Choroid plexus epithelial cell (primary cell): ENCODE results near the gene KRTAP17-1.
A peak's percentile ranks its signal among the peaks of the same experiment; 100 is the strongest.
"Not testable (repeated sequence)": the region's sequence is repeated elsewhere in the genome, so short reads cannot be mapped to it uniquely, and the experiment has no call there.

Experiments used
- DNase-seq: peaks from one replicate; pipeline ENCODE4 v3.0.0-alpha.2; 2010; ENCODE audit warnings: low read depth
- H3K4me3 ChIP-seq: 2 replicates; pipeline ENCODE4 v1.5.1; 2011; ENCODE audit warnings: low read depth, mild to moderate bottlenecking, control low read depth, low read length, moderate library complexity
- TF ChIP-seq, protein P1 (sequence below): conservative IDR thresholded peaks from 2 replicates; pipeline ENCODE4 v1.5.1; 2011; ENCODE audit warnings: low read depth, mild to moderate bottlenecking, control low read depth, inconsistent platforms, low read length, moderate library complexity

The KRTAP17-1 gene, protein sequence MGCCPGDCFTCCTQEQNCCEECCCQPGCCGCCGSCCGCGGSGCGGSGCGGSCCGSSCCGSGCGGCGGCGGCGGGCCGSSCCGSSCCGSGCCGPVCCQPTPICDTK

DNA sequence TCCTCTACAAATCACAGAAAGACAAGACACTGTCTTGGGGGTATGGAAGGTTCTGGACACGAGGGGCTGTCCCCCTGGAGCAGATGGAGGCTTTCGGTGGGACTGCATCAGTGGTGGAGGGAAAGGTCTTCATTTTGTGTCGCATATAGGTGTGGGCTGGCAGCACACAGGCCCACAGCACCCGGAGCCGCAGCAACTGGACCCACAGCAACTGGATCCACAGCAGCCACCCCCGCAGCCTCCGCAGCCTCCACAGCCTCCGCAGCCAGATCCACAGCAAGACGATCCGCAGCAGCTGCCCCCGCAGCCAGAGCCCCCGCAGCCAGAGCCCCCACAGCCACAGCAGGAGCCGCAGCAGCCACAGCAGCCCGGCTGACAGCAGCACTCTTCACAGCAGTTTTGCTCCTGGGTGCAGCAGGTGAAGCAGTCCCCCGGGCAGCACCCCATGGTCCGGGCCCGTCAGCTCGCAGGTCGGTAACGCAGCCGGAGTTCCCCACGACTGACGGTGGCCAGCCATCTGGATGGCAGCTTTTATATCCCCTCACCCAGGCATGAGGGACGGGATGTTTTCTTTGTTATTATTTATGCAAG is at the start of gene KRTAP17-1:
Gene KRTAP17-1, minus strand, starts transcription at position 507 of the 591 bp plus-strand sequence. Its CDS starts 60 bp downstream, at position 447.
- H3K4me3 ChIP-seq: no peak within 1 kb of the TSS

DNA sequence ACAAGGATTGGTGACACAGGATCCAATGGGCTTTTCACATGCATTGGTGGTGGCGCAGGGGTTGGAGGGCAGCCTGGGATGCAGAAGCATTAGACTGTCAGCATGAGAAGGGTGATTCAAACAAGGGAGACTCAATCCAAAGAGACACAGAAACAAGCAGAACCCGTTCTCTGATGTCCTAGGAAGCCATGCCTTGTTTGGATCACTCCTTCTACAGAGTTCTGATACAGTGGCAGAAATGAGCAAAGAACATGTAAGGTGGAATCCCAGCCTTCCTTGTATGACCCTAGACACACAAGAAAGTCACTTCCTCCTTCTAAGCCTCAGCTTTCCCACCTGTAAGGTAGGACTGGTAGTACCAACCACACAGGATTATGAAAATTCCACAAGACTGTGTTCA is 48.4 kb upstream of the KRTAP17-1 start:
- TF ChIP-seq, protein P1, sequence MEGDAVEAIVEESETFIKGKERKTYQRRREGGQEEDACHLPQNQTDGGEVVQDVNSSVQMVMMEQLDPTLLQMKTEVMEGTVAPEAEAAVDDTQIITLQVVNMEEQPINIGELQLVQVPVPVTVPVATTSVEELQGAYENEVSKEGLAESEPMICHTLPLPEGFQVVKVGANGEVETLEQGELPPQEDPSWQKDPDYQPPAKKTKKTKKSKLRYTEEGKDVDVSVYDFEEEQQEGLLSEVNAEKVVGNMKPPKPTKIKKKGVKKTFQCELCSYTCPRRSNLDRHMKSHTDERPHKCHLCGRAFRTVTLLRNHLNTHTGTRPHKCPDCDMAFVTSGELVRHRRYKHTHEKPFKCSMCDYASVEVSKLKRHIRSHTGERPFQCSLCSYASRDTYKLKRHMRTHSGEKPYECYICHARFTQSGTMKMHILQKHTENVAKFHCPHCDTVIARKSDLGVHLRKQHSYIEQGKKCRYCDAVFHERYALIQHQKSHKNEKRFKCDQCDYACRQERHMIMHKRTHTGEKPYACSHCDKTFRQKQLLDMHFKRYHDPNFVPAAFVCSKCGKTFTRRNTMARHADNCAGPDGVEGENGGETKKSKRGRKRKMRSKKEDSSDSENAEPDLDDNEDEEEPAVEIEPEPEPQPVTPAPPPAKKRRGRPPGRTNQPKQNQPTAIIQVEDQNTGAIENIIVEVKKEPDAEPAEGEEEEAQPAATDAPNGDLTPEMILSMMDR: no peak
- no peak overlapping the region for H3K4me3 ChIP-seq
- no peak for DNase-seq

More for the DNA sequence above, at the start of gene KRTAP17-1:
- TF ChIP-seq, protein P1: no peak
- no peak for DNase-seq

DNA sequence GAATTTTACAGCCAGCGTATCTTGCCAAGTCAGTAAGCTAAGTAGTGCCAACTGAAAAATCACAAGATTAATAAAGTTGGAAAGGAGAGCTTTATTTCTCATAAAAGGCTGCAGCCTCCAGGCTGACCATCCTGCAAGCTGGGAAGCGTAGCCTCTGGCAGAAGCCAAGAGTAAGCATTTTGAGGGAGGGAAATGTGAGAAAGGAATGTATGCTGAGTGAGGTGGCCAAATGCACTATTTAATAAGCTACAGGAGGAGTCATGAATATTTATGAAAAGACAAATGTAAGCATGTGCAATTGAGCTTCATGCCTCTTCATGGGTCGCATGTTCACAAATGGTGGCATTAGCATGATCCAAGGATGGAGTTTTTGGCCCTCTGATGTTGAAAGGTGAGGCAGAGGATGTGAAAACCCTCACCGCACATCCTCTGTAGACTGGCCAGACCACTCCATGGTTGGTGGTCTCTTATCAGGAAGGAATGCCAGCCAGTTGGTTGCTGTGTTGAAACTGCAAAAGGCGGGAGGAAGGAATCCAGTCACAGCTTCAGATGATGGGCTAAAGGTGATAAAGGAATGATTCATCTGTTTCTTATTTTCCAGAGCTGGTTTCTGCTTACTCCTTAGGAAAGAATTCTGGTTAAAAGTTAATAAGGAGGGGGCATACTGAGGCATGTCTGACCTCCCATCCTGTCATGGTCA is 44.9 kb upstream of the KRTAP17-1 start:
- TF ChIP-seq, protein P1: no peak

DNA sequence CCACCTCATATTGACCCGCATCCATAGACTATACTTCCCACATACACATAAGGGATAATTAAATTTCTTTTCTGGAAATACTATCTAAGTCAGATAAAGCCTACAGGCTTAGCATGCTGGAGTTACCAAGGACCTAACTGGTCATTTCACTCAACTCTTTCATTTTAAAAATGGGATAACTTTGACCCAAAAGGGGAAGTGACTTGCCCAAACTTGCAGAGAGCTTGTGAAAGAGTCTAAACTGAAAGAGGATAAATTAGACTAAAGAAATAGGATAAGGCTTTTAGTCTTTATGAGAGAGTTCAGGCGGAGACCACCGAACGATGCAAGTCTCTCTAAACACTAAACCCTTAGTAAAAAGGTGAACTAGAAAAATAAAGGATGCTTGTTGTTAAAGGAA is 39.0 kb upstream of the KRTAP17-1 start:
- no peak for DNase-seq
- TF ChIP-seq, protein P1: no peak
- no peak overlapping the region for H3K4me3 ChIP-seq

More for the DNA sequence above, 44.9 kb upstream of the KRTAP17-1 start:
- H3K4me3 ChIP-seq: no peak overlapping the region
- DNase-seq: peak; percentile 41

DNA sequence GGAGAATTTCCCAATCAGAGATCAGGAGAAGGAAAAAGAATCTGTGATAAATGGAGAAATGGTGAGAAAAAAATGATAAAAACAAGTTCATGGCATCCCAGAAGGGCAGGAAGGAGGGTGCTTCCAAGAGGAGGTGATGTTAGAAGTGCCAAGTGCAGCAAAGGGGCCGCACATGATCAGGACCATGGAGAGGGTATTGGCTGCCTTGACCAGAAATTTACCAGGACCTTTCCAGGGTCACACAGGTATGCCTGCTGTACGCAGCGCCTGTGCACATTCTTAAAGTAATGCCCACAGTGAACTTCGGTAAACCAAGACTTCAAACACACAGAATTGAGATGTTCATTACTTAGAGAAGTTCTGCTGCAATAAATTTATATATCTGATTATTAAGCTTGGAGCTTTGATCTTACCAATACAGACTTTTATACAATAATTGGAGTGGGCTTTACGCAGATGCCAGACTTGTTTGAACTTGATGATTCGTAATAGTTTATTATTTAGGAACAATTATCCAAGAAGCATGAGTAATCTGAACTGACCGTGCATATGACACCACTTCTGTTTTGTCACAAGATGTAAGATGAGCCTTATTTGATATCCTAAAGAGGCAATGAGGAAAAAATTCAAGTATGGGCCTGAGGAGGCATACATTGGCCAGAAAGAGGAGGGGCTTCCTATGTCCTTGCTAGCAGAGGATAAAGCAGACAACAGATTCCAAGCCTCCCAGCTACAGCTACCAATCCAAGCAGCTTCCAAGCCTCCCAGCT is 37.3 kb upstream of the KRTAP17-1 start:
- TF ChIP-seq, protein P1: no peak
- DNase-seq: peak; percentile 8
- no peak overlapping the region for H3K4me3 ChIP-seq

DNA sequence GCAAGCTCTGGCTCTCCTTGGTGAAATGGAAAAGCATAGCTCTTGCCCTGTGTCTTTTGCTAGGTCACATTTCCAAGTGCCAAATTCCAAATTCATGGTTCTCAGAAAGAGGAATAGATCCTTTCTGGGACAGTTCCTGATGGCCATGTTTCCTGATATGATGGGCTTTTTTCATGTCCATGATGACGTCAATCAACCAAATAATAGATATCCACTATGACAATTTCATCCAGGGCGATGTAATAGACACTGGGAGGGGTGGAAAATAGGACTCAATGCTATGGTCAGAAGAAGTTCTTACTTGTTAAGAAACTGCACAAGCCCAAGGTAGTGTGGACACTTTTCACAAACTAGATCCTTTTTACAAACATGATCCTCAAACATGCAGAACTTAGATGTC is 35.7 kb upstream of the KRTAP17-1 start:
- TF ChIP-seq, protein P1: no peak
- no peak for DNase-seq
- H3K4me3 ChIP-seq: no peak overlapping the region

DNA sequence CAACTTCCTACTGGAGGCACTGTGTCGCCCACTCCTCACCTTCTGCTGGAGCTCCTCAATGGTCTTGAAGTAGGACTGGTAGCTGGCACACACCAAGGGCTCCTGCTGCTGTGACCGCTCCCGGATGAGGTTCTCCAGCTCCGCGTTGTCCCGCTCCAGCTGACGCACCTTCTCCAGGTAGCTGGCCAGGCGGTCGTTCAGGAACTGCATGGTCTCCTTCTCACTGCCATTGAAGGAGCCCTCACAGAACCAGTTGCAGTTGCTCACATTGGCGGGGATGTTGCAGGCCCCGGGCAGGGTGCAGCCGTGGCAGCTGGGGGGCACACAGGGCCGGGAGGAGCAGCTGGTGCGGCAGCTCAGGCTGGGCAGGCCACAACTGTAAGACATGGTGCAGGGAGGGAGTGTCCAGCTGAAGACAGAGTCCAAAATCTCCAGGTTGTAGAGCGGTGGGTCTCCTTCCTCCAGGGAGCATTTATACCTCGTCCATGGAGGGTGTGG is 34.9 kb upstream of the KRTAP17-1 start, which contains the start of gene KRT33A:
Gene KRT33A, minus strand, starts transcription at position 448 of the 498 bp plus-strand sequence. Its CDS starts 61 bp downstream, at position 387.
- DNase-seq, H3K4me3 ChIP-seq: not testable (repeated sequence)
